K562 (cell line): ENCODE measurements around the gene BFSP2. TPM values are rescaled to one million over a fixed set of nuclear protein-coding genes. Genes with fewer than 3 reads are reported as not detected.

Experiments used
- ATAC-seq: fragments of 200-7000 bp; cut with Tn5 transposase; 3 replicates; pipeline ENCODE4 v1.9.1; 2020; ENCODE audit warnings: moderate library complexity
- BruUV-seq: library from RNA; stranded (reverse); fragments of 400-500 nt; replicated peaks from 2 replicates; lab custom pipeline; 2021; lab: Mats Ljungman, UMichigan
- CTCF ChIA-PET: fragments of 300-600 bp; formaldehyde crosslinking; extraction: SDS; loops from one replicate; lab custom pipeline; 2021; ENCODE audit warnings: low intra/inter-chr PET ratio; lab: Yijun Ruan, JAX
- POLR2A ChIA-PET: fragments of 300-600, 350-650 bp; sonication (Branson Sonifier 250); formaldehyde crosslinking; extraction: SDS; loops from one replicate; lab custom pipeline; 2021; ENCODE audit warnings: antibody characterized with exemption, inconsistent platforms; lab: Yijun Ruan, JAX
- DNase-seq, 4 experiments: peaks; one replicate each; pipeline versions ENCODE4 v3.0.0 to v3.0.0-alpha.2; 2011 to 2018; ENCODE audit warnings: low spot score in 3 of 4, mixed read lengths in 3 of 4; ENCODE audit errors: extremely low read depth in 1 of 4
- FAIRE-seq: peaks from 2 replicates; lab custom pipeline; 2011; peaks lifted over from hg19 to GRCh38; lab: Jason Lieb, UNC
- H2AFZ ChIP-seq: 2 replicates; pipeline ENCODE4 v1.6.0; 2011; ENCODE audit warnings: low read depth, low read length, control low read depth, inconsistent platforms
- H3K27ac ChIP-seq: fragments of 200-600 bp; 3 replicates; pipeline ENCODE4 v1.8.0; 2011; ENCODE audit warnings: low read depth, mild to moderate bottlenecking, control low read depth, inconsistent platforms, low read length, moderate library complexity, mixed read lengths; ENCODE audit errors: extremely low read depth
- H3K27me3 ChIP-seq, 2 experiments: fragments of 300-600 bp in 1 of 2; 2 replicates in 1 of 2; 3 replicates in 1 of 2; pipeline versions ENCODE4 v1.6.0 to v1.8.0; 2011; ENCODE audit warnings: inconsistent platforms in 2 of 2, low read length in 2 of 2, mild to moderate bottlenecking in 1 of 2, mixed read lengths in 1 of 2, moderate library complexity in 1 of 2; ENCODE audit not compliant: control insufficient read depth in 2 of 2, insufficient read depth in 2 of 2
- H3K36me3 ChIP-seq: fragments of 300-600 bp; 3 replicates; pipeline ENCODE4 v1.8.0; 2011; ENCODE audit warnings: mild to moderate bottlenecking, low read length, inconsistent platforms; ENCODE audit not compliant: control insufficient read depth, insufficient read depth
- H3K4me1 ChIP-seq, 2 experiments: fragments of 200-600 bp in 1 of 2; replicated peaks in 1 of 2; 2 replicates in 1 of 2; 3 replicates in 1 of 2; pipeline versions ENCODE4 v1.5.1 to v1.8.0; 2011; ENCODE audit warnings: inconsistent platforms in 2 of 2, low read length in 2 of 2, mild to moderate bottlenecking in 1 of 2, mixed read lengths in 1 of 2, moderate library complexity in 1 of 2; ENCODE audit not compliant: control insufficient read depth in 2 of 2, insufficient read depth in 2 of 2
- H3K4me2 ChIP-seq: 2 replicates; pipeline ENCODE4 v1.6.1; 2011; ENCODE audit warnings: low read length, control low read depth, inconsistent platforms, mixed read lengths; ENCODE audit not compliant: insufficient read depth
- H3K4me3 ChIP-seq: fragments of 200-600 bp; sonication (generic), shearing (Covaris generic); 2 replicates; pipeline ENCODE4 v1.5.1; 2016; ENCODE audit warnings: control low read depth, inconsistent platforms
- H3K79me2 ChIP-seq: fragments of 200-600 bp; 3 replicates; pipeline ENCODE4 v1.8.0; 2011; ENCODE audit warnings: low read length, inconsistent platforms; ENCODE audit not compliant: control insufficient read depth, insufficient read depth
- H3K9ac ChIP-seq, 2 experiments: 2 replicates each; pipeline versions ENCODE4 v1.6.0 to v1.6.1; 2011; ENCODE audit warnings: low read depth in 2 of 2, low read length in 2 of 2, control low read depth in 1 of 2, inconsistent platforms in 1 of 2, mild to moderate bottlenecking in 1 of 2, mixed read lengths in 1 of 2; ENCODE audit not compliant: insufficient read depth in 1 of 2
- H3K9me1 ChIP-seq: one replicate; pipeline ENCODE4 v1.6.0; 2011; ENCODE audit warnings: inconsistent platforms, mild to moderate bottlenecking, low read length, moderate library complexity; ENCODE audit not compliant: control insufficient read depth, insufficient read depth
- H3K9me3 ChIP-seq: replicated peaks from 2 replicates; pipeline ENCODE4 v1.5.1; 2011; ENCODE audit warnings: low read depth, low read length, inconsistent platforms; ENCODE audit not compliant: control insufficient read depth, insufficient read depth
- H4K20me1 ChIP-seq: replicated peaks from 2 replicates; pipeline ENCODE4 v1.6.1; 2011; ENCODE audit warnings: low read length, inconsistent platforms, mixed read lengths; ENCODE audit not compliant: control insufficient read depth, insufficient read depth
- C11orf30 ChIP-seq: fragments of 450-650 bp; IDR thresholded peaks from 2 replicates; pipeline ENCODE4 v1.6.1; 2016; ENCODE audit warnings: low read depth, mild to moderate bottlenecking
- CC2D1A ChIP-seq: fragments of 450-650 bp; IDR thresholded peaks from 2 replicates; pipeline ENCODE4 v1.6.1; 2017; ENCODE audit warnings: mild to moderate bottlenecking
- E2F3 ChIP-seq: fragments of 250-450 bp; sonication (Bioruptor Pico); IDR thresholded peaks from 2 replicates; pipeline ENCODE4 v1.4.0; 2020; ENCODE audit warnings: mild to moderate bottlenecking
- GATAD2B ChIP-seq: fragments of 450-650 bp; IDR thresholded peaks from 2 replicates; pipeline ENCODE4 v1.6.1; 2017; ENCODE audit warnings: mild to moderate bottlenecking, borderline replicate concordance
- MYC ChIP-seq, 2 experiments: fragments of 250-450 bp in 1 of 2; sonication (Bioruptor Pico) in 1 of 2; IDR thresholded peaks; 2 replicates each; pipeline versions ENCODE4 v1.5.1 to v1.6.1; 2012 to 2021; ENCODE audit warnings: low read depth in 2 of 2, borderline replicate concordance in 1 of 2, improper control_type of control experiment in 1 of 2, low read length in 1 of 2, mild to moderate bottlenecking in 1 of 2, moderate library complexity in 1 of 2
- NR2F6 ChIP-seq: fragments of 450-650 bp; formaldehyde crosslinking; IDR thresholded peaks from 2 replicates; pipeline ENCODE4 v1.4.0; 2020; ENCODE audit warnings: mild to moderate bottlenecking
- PRPF4 ChIP-seq: fragments of 200-400 bp; formaldehyde crosslinking; IDR thresholded peaks from one replicate; pipeline ENCODE4 v1.6.1; 2017; ENCODE audit warnings: low read length, low read depth, mild to moderate bottlenecking; ENCODE audit not compliant: insufficient read depth, poor library complexity, severe bottlenecking
- RBFOX2 ChIP-seq: fragments of 200-400 bp; formaldehyde crosslinking; IDR thresholded peaks from 2 replicates; pipeline ENCODE4 v1.6.1; 2017; ENCODE audit warnings: low read depth, mild to moderate bottlenecking, low read length, moderate library complexity
- SIN3B ChIP-seq: fragments of 450-650 bp; IDR thresholded peaks from 2 replicates; pipeline ENCODE4 v1.6.1; 2017; ENCODE audit warnings: low read depth, mild to moderate bottlenecking, moderate library complexity
- TEAD2 ChIP-seq: fragments of 450-650 bp; IDR thresholded peaks from 2 replicates; pipeline ENCODE4 v1.6.1; 2016; ENCODE audit warnings: missing genetic modification characterization, control low read depth, missing compliant biosample characterization
- TRIM28 ChIP-seq: fragments of 450-650 bp; IDR thresholded peaks from 2 replicates; pipeline ENCODE4 v1.6.1; 2017
- ZFP36 ChIP-seq: fragments of 150-350 bp; IDR thresholded peaks from 2 replicates; pipeline ENCODE4 v1.6.1; 2018; ENCODE audit warnings: low read length, low read depth; ENCODE audit not compliant: partially characterized antibody
- ZHX1 ChIP-seq: fragments of 150-350 bp; conservative IDR thresholded peaks from 2 replicates; pipeline ENCODE4 v1.6.1; 2014; ENCODE audit warnings: low read length
- WGBS: fragments of 100-300 bp; shearing (Covaris generic); methylation state at CpG from one replicate; pipeline ENCODE4 v1.1.6; 2016; ENCODE audit warnings: low coverage, mixed read lengths; ENCODE audit not compliant: insufficient coverage; ENCODE audit errors: missing lambda C conversion rate; 5-methylcytosine and 5-hydroxymethylcytosine counted together
- in situ Hi-C: fragments of 300-500 bp; cut with MboI; formaldehyde crosslinking; loops from 4 replicates; pipeline ENCODE4 v1.15.0; 2018; ENCODE audit warnings: inconsistent platforms, mixed read lengths
- intact Hi-C: fragments of 100-400 bp; cut with micrococcal nuclease; formaldehyde crosslinking; loops from 2 replicates; pipeline ENCODE4 v1.14.2; 2022
- polyA plus RNA-seq, 8 experiments: library from polyadenylated mRNA; depleted of rRNA in 4 of 8; stranded (reverse) in 5 of 8; unstranded in 3 of 8; fragments of >200 nt; fragmentation: Nextera tagmentation in 2 of 8; fragmentation: Illumina TruSeq in 1 of 8; extraction: Ambion mirVana in 2 of 8; extraction: Trizol in 1 of 8; gene quantifications; 2 replicates each; pipeline versions ENCODE4 v1.2.1 to v1.2.3, GENCODE V29; 2011 to 2014; ENCODE audit warnings: inconsistent platforms in 1 of 8, missing spikeins in 1 of 8
- total RNA-seq, 7 experiments: library from RNA; depleted of rRNA in 6 of 7; stranded (reverse); fragments of >200 nt in 6 of 7; fragmentation: Illumina TruSeq in 2 of 7; extraction: Trizol in 2 of 7; gene quantifications; 2 replicates each; pipeline versions ENCODE4 v1.2.1 to v1.2.3, GENCODE V29; 2011 to 2021; ENCODE audit warnings: low replicate concordance in 1 of 7

The BFSP2 gene
- total and polyA plus RNA-seq, 9 of the 15 experiments (the other 6 are each of a cell fraction or from before 2014, with no cell fraction given): not detected

- in situ Hi-C loops: no loop called here
These were observed 9.1 kb downstream of the BFSP2 start for GRCh38 chr3:133408961-133409360.

More at GRCh38 chr3:133408961-133409360, 9.1 kb downstream of the BFSP2 start:
- Histone ChIP-seq H3K9ac (no peak overlapping the region), H3K79me2 (no peaks in the 10 kb centered on the region), H3K4me2 (no peak overlapping the region), H3K36me3 (no peaks in the 10 kb centered on the region), H3K9me3 (no peaks in the 10 kb centered on the region), H3K27ac (no peak overlapping the region), H3K4me3 (no peak overlapping the region), H3K27me3 (peaks cover 2 to 15% of the 10 kb centered on the region in 2 experiments; a peak in 3 of 5 replicates), H3K9me1 (no peaks in the 10 kb centered on the region), H3K4me1 (peaks cover 0 to 3% of the 10 kb centered on the region in 2 experiments; a peak in 1 of 5 replicates), H2AFZ (no peak overlapping the region), H4K20me1 (no peaks in the 10 kb centered on the region)
- POLR2A ChIA-PET: no interaction called here
- CTCF ChIA-PET: no interaction called here
- no TSS peak for BruUV-seq
- ATAC-seq (no peak), DNase-seq (no peak), FAIRE-seq (no peak)
- WGBS: 0% methylated on average over 2 of the region's 2 CpGs
- intact Hi-C loops: no loop called here
- TF ChIP-seq RBFOX2 (no peak), ZFP36 (no peak), PRPF4 (no peak), SIN3B (no peak), TRIM28 (no peak), C11orf30 (no peak), MYC (IDR thresholded peaks at IDR 0.05; ENCODE audit: low read depth, low read length) (no peak), MYC (CRISPR knock-in tag; IDR thresholded peaks at IDR 0.05; ENCODE audit: borderline replicate concordance, low read depth) (no peak), E2F3 (CRISPR knock-in tag) (no peak), GATAD2B (no peak), ZHX1 (no peak), TEAD2 (tag) (no peak), NR2F6 (CRISPR knock-in tag) (no peak), CC2D1A (no peak)
